ENCODE measurements around the gene MYOM3. TPM values are rescaled to one million over a fixed set of nuclear protein-coding genes. Genes with fewer than 3 reads are reported as not detected.
A peak's percentile ranks its signal among the peaks of the same experiment; 100 is the strongest.

Gene MYOM3
- total and polyA plus RNA-seq, 2 of the 13 experiments (the other 11 are each of a cell fraction or from before 2014, with no cell fraction given), result 5.8 to 15.3 TPM

- TF ChIP-seq ARID4A (CRISPR knock-in tag; IDR thresholded peaks at IDR 0.05; ENCODE audit: borderline replicate concordance), result peak; percentile 42; the same call in 1 of the 2 replicates
- TF ChIP-seq ZSCAN5A (CRISPR knock-in tag; IDR thresholded peaks at IDR 0.05; ENCODE audit: borderline replicate concordance), result no peak
- no peak for TF ChIP-seq MXI1 (IDR thresholded peaks at IDR 0.05; ENCODE audit: borderline replicate concordance, low read depth, low read length)
- TF ChIP-seq HNF1B (CRISPR knock-in tag; IDR thresholded peaks at IDR 0.05), result 0 out of 2 replicates have a peak, but pooled peaks have one; percentile 15
- TF ChIP-seq HNF4A (CRISPR knock-in tag; IDR thresholded peaks at IDR 0.05), result peak; percentile 16; the same call in 1 of the 2 replicates
- no peak for TF ChIP-seq ZSCAN31 (CRISPR knock-in tag; IDR thresholded peaks at IDR 0.05; ENCODE audit: low read depth)
- no peak for TF ChIP-seq ZBTB43 (CRISPR knock-in tag; conservative IDR thresholded peaks at IDR 0.05)
- TF ChIP-seq ZNF770 (CRISPR knock-in tag; IDR thresholded peaks at IDR 0.05), result peak; percentile 82
- 0 out of 2 replicates have a peak, but pooled peaks have one; percentile 46 for TF ChIP-seq ZNF598 (CRISPR knock-in tag; IDR thresholded peaks at IDR 0.05; ENCODE audit: borderline replicate concordance)
- TF ChIP-seq ZNF704 (CRISPR knock-in tag; IDR thresholded peaks at IDR 0.05; ENCODE audit: borderline replicate concordance), result no peak
- peak; percentile 35; the same call in 1 of the 2 replicates for TF ChIP-seq ZNF501 (CRISPR knock-in tag; IDR thresholded peaks at IDR 0.05)
Observed at GRCh38 chr1:24105368-24106160, 6.4 kb downstream of the MYOM3 start (continued).

Measured in HepG2 (cell line).